ENCODE measurements around the gene MBOAT2.
"Not testable (repeated sequence)": the region's sequence is repeated elsewhere in the genome, so short reads cannot be mapped to it uniquely, and the experiment has no call there.

Gene MBOAT2

DNA sequence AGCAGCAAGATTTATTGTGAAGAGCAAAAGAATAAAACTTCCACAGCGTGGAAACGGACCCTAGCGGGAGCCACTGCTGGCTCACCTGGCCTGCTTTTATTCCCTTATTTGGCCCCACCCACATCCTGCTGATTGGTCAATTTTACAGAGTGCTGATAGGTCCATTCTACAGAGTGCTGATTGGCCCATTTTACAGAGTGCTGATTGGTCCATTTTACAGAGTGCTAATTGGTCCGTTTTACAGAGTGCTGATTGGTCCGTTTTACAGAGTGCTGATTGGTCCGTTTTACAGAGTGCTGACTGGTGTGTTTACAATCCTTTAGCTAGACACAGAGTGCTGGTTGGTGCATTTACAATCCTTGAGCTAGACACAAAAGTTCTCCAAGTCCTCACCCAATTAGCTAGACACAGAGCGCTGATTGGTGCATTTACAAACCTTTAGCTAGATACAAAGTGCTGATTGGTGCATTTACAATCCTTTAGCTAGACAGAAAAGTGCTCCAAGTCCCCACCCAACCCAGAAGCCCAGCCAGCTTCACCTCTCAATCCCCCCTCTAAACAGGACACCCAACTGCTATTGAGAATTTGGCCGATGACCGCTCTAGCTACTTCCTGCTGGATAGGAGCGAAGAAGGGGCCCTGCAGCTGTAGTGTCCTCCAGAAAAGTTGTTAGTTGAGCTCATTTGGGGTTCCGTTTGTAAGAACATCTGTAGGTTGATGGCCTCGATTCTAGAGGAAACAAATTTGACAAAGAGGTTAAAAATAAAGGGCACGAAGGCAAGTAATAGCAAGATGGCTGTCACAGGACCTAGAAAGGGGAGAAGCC is 108.2 kb downstream of the MBOAT2 start:
- DNase-seq (ENCODE audit: low spot score), result not testable (repeated sequence)

DNA sequence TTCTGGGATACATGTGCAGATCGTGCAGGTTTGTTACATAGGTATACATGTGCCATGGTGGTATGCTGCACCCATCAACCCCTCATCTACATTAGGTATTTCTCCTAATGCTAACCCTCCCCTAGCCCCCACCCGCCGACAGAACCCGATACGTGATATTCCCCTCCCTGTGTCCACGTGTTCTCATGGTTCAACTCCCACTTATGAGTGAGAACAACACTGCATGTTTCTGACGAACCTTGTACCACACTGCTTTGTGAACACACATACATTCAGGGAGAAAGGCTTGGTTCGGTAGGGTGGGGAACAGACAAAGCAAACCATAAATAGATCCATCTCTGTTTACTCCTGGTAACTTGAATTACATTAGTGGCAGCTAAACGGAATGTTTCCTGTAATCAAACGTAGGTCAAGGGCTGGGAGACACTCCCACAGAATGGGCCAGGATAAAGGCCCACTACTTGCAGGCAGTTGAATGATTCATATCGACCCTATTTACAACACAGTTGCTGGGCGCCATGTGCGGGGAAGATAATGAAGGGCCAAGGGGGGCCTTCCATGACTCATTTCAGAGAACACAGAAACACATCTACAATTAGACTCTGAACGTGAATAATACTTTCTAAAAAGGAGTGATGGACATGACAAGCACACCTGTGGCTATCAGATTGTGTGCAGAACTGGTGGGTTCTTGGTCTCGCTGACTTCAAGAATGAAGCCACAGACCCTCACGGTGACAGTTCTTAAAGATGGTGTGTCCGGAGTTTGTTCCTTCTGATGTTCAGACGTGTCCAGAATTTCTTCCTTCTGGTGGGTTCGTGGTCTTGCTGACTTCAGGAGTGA is 109.3 kb downstream of the MBOAT2 start:
- no peak for DNase-seq (ENCODE audit: low spot score)

DNA sequence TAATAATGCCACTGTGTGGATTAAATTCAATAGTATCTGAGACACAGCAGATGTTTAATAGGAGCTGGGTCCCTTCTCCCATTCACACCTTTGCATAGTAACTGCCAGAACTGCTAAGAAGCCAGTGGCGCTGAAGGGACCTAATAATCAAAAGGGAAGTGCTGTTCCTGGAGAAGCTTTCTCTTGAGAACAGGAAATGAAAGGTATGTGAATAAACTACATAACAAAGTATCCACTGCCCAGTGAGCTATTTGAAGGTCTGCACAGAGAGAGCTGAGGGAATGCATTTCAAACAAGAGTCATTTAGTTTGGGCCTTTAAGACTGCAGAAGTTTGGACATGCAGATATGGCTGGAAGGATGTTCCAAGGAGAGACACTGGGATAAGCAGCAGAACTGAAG is 110.0 kb downstream of the MBOAT2 start:
- DNase-seq (ENCODE audit: low spot score), result no peak

DNA sequence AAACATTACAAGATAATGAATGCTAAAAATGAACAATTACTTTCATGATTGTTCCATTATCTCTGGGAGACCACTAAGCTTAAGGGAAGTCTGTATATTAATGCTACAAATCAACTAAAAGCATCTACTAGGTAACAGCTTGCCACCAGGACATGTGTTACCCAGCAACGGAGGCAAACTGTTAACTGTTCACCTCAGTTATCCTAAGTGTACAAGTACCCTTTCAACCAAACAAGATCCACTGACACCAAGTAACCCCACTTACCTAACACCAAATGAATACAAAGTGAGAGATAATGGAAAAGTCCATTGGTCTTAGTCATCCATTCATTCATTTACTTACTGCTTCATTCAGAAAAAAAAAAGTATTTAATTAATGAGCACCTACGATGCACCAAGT is 111.4 kb downstream of the MBOAT2 start:
- DNase-seq (ENCODE audit: low spot score), result no peak

DNA sequence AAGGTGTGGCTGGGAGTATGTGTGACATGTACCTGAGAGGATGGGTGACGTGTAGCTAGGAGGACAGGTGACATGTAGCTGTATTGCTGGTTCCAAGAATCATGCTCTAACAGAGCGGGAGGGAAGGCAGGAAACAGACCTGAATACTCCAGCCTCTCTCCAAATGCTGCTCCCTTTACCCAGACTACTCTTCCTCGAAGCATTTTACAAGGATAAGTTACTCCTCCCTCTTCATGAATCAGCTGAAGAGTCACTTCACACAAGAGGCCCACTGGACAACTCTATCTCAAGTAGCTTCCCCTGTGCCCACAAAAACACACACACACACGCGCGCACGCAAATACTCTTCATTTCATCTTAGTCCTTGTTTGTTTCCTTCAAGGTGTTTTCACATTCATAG is 113.5 kb downstream of the MBOAT2 start:
- DNase-seq (ENCODE audit: low spot score), result peak; percentile 4

DNA sequence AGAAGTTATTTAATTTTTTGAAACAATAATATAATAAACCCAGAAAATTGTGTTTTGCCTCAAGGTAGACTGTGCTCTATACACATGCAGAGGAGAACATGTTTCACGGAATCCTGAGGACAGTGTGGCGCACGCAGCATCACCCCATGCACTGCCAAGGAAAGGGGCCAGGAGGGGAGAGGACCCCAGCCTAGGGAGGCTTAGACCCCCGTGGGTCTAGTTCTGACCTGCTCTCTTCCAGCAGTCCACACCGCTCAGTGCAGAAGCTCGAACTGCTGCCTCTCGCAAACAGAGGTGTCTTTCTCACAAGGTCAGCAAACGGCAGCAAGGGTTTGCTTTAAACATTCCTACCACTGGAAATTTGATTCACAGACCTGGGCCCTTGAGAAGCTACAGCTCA is 114.5 kb downstream of the MBOAT2 start:
- no peak for DNase-seq (ENCODE audit: low spot score)

DNA sequence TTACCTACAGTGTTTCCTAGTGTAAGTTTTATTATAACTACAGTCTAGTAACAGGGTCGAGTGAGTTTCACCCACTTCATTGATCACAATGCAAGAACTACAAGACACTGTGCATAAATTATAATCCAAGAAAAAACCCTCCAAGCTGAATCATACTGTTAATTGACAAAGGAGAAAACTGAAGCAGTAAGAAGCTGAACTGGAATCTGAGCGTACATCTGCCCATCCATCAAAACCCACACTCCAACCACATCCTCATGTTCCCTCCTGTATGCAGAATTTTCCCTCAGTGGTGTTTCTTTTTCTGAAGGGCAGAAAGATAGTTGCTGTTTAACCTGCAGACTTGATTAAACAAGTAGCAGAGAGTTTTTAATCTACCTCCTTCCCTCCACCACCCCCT is 116.6 kb downstream of the MBOAT2 start:
- DNase-seq (ENCODE audit: low spot score), result no peak

DNA sequence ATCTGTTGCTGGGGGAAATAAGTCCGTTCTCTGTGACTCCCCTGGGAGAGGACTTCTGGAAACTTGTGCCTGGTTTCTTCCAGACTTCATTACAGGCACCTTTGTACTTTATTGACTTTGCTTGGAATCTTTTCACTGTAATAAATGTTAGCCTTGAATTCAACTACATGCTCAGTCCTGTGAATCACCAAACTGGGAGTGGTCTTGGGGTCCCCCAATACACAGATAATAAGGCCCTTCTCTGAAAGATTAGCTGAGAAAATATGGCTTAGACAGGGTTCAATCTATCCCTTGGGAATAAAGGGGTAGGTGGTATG is 117.3 kb downstream of the MBOAT2 start:
- DNase-seq (ENCODE audit: low spot score), result no peak

DNA sequence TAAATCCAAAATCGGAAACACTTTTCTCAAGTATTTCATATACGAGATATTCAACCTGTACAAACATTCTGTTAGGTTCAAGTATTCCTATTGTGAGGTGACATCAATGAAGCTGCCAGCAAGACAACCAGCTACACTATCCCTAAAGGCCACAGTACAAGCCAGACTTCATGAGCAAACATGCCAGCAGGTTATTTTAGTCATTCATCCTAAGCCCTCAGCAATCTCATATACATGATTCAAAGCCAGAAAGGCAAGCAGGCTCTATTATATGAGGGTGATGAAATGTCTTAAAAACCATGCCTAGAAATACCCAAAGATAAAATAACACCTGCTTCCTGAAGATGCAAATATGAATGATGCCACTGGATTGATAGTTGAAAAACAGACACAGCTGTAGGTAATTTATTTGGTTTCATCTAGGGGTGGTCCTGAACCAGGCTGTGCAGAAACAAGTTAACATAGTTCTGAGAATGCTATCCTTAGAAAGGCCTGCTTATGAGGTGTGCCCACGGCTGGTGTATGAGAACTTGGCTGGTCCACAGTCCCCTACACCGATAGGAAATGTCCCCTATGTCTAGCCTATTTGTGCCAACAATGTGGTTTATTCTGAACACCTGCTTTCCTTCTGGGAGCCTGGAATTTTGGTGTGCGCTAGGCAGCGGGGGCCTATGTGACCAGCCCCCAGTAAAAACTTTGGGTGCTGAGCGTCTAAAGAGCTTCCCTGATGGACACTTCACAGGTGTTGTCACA is 117.9 kb downstream of the MBOAT2 start:
- DNase-seq (ENCODE audit: low spot score), result no peak

DNA sequence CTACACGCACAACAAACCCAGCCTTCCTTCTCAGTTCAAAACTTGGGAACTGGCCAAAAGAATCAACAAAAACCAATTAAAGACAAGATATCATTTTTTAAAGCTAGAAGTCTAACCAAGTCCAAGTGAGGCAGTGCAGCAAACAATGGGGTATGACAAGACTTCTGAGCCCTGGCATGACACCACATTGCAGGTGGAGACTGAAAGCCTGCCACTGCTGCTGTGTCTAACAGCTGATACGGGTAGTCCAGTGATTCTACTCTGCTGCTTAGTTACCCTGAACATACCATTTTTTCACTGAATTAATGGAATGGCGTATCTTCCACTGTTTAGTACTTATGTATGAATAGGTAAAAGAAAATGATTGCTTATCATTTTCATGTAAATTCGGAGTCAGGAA is 118.7 kb downstream of the MBOAT2 start:
- DNase-seq (ENCODE audit: low spot score), result no peak

DNA sequence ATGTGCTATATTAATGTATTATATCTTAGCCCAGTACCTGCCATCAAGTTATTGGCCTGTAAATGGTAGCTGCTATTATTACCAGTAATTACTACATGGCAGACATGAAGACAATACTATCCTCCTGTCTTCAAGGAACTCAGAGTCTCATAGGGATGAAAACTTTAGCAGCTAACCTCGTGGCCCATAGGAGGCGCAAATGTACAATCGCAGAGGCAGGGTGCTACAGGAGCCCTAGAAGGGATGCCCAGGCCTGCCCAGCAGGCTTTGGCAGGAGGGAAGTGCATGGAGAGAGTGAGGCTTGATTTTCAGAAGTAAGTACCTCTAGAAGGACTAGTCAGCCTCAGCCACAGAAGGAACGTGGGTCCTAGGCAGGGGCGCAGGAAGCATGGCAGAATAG is 121.4 kb downstream of the MBOAT2 start:
- peak; percentile 31 for DNase-seq (ENCODE audit: low spot score)

DNA sequence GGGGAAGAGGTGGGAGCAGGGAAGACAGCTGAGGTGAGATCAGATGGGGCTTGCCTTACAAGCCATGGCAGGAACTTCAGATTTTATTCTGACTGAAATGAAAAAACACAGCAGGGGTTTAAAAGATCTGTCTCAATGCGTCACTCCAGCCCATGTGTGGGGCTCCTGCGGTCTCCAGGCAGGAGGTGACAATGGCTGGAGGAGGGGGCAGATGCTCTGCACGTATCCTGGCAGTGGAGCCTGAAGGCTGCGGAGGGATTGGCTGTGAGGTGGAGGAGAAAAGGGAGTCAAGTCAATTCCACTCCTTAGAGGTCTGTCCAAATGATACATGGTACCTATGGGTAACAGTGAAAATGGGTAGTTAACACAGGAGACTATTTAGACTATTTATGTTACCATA is 125.6 kb downstream of the MBOAT2 start:
- no peak for DNase-seq (ENCODE audit: low spot score)

DNA sequence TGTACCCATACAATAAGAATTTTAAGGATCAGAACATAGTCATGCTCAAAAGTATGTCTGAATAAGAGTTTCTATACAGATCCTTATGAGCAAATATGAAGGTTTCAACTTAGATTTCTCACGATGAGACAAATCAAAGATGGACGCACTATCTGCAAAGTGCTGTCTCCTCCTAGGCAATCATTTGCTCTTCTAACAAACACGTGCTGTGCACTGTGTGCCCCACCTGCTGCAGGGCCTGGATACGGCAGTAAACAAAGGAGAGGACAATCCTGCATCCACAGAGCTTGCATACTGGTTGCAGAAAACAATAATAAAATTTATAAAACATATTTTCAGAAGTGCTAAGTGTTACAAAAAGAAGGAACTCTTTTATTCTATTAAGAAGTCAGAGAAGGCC is 126.2 kb downstream of the MBOAT2 start:
- no peak for DNase-seq (ENCODE audit: low spot score)

DNA sequence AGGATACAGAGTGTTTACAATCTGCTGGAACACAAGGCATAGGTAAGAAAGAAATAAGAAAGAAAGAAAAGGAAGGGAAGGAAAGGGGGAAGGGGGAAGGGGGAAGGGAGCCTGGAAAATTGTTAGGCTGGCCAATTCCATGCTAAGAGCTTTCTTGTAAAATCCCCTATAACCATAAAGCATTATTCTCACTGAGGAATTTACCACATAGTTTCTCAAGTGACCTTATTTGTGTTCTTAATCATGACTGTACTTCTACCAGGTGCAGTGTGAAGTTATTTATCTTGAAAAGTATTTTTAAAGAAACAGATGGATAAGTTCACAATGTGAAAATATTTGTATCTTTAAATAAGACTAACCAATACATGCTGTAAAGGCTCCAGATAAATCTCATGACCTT is 126.9 kb downstream of the MBOAT2 start:
- no peak for DNase-seq (ENCODE audit: low spot score)

DNA sequence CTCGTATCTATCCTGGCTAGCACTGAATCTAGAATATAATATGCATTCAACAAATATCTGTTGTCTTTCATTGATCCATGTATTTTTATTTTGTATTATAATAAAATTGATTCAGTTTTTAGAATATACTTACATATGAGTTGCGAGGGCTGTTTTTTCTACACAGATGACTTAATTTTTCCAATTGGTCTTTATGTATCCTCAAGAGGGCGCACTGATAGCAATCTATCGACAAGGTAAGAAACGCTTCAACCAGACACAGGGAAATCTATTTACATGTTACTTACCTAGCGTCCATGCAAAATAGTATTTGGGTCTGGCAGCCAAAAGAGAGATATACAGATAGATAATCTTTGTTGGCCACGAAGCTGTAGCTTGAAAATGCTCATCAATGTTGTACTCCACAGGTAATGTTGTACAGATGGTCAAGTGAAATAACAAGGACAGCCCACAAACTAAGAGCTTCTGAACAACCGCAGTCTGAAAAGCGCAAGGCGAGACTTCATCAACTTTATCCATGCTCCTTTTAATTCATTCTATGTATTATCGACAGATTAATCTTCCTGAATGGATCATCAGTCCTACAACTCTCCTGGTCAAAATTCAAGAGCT is 130.6 kb downstream of the MBOAT2 start:
- DNase-seq (ENCODE audit: low spot score), result peak; percentile 54

DNA sequence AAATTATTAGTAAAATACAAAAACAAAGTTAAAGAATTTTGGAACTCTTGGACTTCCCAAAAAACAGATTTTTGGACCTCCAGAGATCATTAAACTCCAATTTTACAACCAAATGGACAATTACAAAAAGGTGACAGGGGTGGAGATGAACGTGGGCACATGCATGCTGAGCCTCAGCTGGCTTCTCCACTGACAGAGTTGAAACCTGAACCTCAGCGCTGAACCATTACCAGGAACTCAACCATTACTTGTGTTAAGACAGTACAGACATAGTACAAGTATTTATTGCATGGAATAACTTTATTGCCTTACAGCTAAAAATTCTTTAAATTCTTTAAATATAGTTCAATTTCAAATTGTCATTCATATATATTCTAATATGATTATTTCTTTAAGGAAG is 133.0 kb downstream of the MBOAT2 start:
- no peak for DNase-seq (ENCODE audit: low spot score)

DNA sequence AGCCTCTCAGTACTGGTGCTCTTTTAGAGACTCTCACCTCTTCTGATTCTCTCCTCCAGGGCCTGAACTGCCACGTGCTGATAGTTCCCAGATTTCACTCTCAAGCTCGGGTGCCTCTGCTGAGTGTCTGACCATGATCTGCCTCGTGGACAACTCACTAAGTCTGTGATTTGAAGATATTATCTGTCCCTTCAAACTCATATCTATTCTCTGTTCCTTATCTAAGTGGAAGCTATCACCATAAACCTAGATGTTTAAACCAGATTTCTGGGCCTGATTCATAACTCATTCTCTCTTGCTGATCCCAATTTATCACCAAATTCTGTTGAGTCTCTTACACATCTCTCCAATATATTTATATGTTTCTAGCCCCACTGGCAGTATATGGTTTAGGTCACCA is 136.1 kb downstream of the MBOAT2 start:
- no peak for DNase-seq (ENCODE audit: low spot score)

DNA sequence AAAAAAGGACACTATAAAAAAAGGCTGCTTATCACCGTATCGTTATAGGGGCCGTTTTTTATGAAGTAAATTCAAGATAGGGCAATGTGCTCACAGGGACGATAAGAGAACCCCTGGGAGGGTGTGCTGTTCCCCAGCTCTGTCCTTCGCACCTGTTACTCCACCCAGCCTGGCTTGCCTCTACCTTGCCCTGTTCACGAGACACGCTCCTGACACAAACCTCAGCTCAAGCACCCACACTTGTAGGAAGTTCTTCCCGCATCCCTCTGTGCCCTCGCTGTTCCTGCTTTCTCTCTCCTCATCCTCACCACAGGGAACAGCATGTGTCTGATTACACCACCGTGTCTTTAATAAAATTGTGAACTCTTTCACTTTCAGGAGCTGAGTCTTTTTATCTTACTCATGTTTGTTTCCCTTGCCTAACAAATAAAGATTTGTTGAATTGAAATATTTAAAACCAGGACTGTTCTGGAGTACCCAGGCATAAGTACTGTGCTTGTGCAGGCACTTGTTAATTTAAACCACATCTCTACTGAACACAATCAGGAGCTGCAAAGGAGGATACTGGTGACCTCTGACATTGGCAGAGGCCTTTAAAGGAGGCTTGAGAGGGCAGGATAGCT is 140.0 kb downstream of the MBOAT2 start:
- DNase-seq (ENCODE audit: low spot score), result no peak

DNA sequence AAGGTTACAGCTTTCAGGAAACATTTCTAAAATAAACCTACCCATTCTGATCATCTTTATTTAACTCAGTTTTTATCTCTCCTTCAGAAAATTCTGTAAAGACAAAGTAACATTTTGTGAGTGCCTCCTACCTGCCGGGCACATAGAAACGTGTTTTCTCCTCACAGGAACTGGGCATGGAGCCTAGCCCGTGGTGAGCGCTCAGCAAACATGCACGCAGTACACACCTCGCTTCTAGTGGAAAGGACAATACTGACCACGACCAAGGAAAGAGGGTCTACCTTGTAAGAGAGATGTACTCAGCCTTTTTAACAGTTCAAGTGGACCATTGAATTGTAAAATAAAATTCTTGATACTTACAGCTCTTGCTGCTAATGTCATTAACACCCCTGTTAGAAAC is 141.3 kb downstream of the MBOAT2 start:
- DNase-seq (ENCODE audit: low spot score), result no peak

DNA sequence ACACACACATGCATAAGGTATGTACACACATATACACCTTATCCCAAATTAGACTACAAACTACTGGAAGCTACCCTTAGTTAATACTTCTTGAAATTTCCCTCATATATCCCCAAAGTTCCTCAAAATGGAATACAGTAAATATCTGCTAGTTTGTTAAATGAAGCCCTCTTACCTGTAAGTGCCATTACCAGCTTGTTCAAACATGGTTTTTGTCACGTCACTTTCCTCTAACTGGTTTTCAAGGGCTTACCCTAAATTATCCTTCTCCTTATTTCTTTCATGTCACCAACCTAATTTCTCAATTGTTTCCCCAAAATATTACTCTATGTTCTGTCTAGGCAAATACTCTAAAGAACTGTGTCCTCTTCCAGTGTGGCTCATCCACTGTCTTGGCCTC is 141.7 kb downstream of the MBOAT2 start:
- DNase-seq (ENCODE audit: low spot score), result no peak

DNA sequence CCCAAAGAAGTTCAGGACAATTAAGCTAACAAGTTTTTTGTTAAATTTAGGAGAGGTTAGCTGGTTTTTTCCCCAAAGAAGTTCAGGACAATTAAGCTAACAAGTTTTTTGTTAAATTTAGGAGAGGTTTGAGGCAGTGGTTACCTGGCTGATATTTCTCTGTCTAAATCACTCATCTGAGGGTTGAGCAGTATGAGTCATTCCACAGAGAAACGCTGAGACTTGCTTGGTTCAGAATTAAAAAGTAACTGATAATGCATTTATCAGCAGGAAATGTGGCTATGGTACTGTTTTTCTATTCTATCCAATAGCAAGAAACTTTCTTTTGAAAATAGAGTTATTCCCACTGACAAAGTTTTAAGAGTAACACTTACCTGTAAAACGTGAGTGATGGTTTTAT is 143.2 kb downstream of the MBOAT2 start:
- no peak for DNase-seq (ENCODE audit: low spot score)

DNA sequence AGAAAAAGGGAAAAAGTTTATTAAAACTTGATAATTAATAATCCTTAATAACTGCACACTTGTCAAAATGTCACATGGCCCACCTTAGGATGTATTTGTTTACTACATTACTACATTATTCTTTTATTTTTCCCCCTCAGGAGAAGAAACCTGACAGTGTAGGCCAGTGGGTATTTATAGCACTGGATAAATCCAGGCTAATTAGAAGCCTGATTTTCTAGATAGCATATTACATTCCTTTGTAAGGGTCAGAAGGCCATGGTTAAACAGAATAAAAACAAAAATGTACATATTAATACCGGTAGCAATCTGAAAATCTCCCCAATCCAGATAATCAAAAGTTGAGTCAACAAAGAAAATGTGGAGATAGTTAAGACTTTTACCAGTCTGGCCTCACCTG is 144.6 kb downstream of the MBOAT2 start:
- no peak for DNase-seq (ENCODE audit: low spot score)
